GM10266 (cell line): Measurements from ENCODE around the gene OR52E6.

Source experiments
- DNase-seq: peaks from one replicate; pipeline ENCODE4 v3.0.0; 2012; ENCODE audit errors: extremely low spot score
- TF ChIP-seq, protein P1 (sequence below): IDR thresholded peaks from 2 replicates; pipeline ENCODE4 v1.5.1; 2012; ENCODE audit warnings: mild to moderate bottlenecking, low read depth; ENCODE audit not compliant: control insufficient read depth, insufficient read depth; ENCODE audit errors: missing control alignments

OR52E6 gene

DNA sequence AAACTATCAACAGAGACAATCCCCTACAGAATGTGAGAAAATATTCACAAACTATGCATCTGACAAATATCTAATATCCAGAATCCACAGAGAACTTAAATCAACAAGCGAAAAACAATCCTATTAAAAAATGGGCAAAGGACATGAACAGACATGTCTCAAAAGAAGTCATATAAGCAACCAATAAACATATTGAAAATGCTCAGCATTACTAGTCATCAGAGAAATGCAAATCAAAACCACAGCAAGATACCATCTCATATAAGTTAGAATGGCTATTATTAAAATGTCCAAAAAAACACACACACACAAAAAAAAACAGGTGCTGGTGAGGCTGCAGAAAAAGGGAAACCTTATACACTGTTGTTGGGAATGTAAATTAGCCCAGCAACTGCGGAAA, 24.1 kb upstream of the OR52E6 start:
- TF ChIP-seq, protein P1, sequence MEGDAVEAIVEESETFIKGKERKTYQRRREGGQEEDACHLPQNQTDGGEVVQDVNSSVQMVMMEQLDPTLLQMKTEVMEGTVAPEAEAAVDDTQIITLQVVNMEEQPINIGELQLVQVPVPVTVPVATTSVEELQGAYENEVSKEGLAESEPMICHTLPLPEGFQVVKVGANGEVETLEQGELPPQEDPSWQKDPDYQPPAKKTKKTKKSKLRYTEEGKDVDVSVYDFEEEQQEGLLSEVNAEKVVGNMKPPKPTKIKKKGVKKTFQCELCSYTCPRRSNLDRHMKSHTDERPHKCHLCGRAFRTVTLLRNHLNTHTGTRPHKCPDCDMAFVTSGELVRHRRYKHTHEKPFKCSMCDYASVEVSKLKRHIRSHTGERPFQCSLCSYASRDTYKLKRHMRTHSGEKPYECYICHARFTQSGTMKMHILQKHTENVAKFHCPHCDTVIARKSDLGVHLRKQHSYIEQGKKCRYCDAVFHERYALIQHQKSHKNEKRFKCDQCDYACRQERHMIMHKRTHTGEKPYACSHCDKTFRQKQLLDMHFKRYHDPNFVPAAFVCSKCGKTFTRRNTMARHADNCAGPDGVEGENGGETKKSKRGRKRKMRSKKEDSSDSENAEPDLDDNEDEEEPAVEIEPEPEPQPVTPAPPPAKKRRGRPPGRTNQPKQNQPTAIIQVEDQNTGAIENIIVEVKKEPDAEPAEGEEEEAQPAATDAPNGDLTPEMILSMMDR = no peak
- no peak for DNase-seq

DNA sequence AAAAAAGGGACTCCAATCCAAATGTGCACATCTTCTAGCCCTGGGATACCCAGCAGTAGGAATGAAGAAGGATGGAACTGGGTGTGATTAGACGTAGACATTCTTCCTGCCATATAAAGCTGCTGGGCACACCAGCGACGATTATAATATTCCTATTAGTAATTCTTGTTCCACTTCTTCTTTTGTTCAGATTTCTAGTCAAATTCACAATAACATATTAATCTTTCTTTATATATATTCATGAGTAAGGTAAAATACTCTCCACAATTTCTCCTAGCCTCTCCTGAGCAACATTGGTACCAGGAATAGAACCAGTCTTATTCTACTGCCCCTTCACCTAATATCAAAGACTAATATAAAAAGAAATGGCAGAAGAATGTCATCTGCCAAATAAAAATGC, 15.9 kb upstream of the OR52E6 start, which contains the start of gene OR52E8:
OR52E8 (minus strand) TSS at position 101 of the 400 bp plus-strand sequence; CDS start at position 101, 0 bp downstream.
- TF ChIP-seq, protein P1 = no peak
- DNase-seq = no peak

DNA sequence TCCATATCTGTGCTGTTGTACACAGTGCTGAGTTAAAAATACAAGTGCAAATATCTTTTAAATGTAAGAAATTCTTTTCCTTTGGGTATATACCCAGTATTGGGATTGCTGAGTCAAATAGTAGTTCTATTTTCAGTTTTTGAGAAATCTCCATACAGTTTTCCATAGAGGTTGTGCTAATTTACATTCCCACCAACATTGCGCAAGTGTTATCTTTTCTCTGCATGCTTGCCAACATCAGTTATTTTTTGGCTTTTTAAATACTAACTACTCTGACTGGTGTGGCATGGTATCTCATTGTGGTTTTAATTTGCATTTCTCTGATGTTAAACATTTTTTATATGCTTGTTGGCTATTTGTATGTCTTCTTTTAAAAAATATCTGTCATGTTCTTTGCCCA, 9.3 kb upstream of the OR52E6 start:
- TF ChIP-seq, protein P1 = no peak
- no peak for DNase-seq

DNA sequence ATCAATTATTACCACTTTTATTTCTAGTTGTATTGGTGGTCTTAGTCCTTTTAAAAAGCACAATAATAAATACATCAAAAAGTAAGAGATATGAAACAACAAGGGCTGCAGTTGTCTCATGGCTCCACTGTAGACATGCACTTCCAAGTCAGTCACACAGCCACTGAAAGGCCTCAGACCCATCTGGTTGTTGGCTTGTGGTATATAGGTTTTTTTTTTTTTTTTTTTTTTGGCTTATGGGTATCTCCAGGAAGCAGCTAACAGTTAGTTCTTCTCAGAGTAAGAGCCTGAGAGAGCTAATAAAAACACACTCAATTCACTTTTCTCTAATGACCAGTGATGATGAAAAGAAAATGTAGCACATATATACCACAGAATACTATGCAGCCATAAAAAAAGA, 6.0 kb upstream of the OR52E6 start:
- DNase-seq = no peak
- TF ChIP-seq, protein P1 = no peak

DNA sequence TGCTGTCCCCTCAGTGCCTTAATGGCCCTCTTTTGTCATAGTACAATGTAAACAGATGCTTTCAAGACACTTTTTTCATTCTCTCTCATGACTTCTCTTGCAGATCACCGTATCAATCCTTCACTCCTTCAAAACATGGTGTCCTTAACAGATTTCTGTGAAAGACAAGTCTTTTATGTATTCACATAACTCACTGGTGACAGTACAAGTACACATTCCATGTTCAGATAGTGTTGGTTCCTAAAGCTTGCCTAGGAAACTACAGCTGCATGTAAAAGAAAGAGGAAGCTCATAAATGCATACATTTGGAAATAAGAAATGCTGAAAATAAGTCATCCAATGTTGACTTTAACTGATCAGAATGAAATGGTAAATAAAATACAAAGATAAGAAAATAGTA, 5.0 kb upstream of the OR52E6 start:
- TF ChIP-seq, protein P1 = no peak
- DNase-seq = no peak

DNA sequence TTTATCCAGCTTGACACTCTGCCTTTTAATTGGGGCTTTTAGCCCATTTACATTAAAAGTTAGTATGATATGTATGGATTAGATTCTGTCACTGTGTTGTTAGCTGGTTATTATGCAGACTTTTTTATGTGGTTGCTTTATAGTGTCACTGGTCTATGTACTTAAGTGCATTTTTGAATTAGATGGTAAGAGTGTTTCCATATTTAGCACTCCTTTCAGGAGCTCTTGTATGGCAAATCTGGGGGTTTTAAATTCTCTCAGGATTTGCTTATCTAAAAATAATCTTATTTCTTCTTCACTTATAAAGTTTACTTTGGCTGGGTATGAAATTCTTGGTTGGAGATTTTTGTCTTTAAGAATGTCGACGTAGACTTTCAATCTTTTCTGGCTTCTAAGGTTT, 4.0 kb downstream of the OR52E6 start:
- DNase-seq = no peak

DNA sequence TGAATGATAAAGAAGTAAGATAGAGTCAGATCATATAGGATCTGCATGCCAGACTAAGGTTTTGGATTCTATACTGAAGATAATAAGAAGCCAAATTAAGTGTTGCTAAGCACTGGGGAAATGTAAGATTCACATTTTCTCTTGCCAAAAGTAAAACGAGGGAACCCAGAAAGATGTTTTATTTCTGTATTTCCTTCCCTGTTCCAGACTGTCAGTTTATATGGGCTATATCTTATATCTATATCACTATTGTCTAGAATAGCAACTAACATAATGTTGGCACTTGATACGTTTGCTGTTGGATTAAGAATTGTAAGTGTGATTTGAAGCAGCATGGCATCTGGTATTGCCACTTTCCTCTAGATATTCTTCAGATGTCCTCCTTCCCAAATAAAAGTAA, 8.3 kb downstream of the OR52E6 start:
- TF ChIP-seq, protein P1 = no peak
- no peak for DNase-seq

More for the DNA sequence above, 4.0 kb downstream of the OR52E6 start:
- TF ChIP-seq, protein P1 = no peak
